ENCODE measurements around the gene GTF2A1L. TPM values are rescaled to one million over a fixed set of nuclear protein-coding genes. Genes with fewer than 3 reads are reported as not detected.

The GTF2A1L gene
- total RNA-seq, 1 experiment from 2014 or later: 0.22 TPM

DNA sequence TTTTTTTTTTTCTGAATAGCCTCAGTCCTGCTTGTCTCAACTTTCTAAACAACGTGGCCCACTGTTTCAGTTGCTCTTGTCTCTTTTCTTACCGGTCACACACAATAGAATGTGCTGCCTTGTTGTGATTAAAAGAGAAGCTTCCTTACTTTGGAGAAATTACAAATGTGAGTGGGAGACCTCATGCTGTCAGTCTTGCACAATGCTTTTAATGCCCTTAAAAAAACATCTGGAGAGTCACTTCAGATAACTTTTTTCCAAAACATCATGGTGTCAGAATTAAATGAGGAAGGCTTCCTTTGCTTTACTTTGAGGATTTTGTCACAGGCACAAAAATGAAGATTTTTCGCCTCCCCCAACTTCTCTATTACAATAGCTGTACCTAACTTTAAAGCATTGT lies 100.2 kb downstream of the GTF2A1L start:
- RAD21 ChIA-PET (ENCODE audit: low non-redundant PET in 1 of 2, low total read pairs in 2 of 2, uncharacterized antibody in 2 of 2, unreplicated experiment in 2 of 2): no interaction called here
- TF ChIP-seq, protein P1, sequence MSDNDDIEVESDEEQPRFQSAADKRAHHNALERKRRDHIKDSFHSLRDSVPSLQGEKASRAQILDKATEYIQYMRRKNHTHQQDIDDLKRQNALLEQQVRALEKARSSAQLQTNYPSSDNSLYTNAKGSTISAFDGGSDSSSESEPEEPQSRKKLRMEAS (IDR thresholded peaks at IDR 0.05): no peak
- TF ChIP-seq RAD21 (IDR thresholded peaks at IDR 0.05; ENCODE audit: low read depth): no peak
- no peak for TF ChIP-seq SRF (IDR thresholded peaks at IDR 0.05; ENCODE audit: low read depth)
- TF ChIP-seq, protein P2, sequence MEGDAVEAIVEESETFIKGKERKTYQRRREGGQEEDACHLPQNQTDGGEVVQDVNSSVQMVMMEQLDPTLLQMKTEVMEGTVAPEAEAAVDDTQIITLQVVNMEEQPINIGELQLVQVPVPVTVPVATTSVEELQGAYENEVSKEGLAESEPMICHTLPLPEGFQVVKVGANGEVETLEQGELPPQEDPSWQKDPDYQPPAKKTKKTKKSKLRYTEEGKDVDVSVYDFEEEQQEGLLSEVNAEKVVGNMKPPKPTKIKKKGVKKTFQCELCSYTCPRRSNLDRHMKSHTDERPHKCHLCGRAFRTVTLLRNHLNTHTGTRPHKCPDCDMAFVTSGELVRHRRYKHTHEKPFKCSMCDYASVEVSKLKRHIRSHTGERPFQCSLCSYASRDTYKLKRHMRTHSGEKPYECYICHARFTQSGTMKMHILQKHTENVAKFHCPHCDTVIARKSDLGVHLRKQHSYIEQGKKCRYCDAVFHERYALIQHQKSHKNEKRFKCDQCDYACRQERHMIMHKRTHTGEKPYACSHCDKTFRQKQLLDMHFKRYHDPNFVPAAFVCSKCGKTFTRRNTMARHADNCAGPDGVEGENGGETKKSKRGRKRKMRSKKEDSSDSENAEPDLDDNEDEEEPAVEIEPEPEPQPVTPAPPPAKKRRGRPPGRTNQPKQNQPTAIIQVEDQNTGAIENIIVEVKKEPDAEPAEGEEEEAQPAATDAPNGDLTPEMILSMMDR (IDR thresholded peaks at IDR 0.05 in 2 of 3, conservative IDR thresholded peaks at IDR 0.05 in 1 of 3; ENCODE audit: borderline replicate concordance in 1 of 3, insufficient read depth in 1 of 3, low read depth in 2 of 3, low read length in 2 of 3): no peak
- TF ChIP-seq CEBPB (IDR thresholded peaks at IDR 0.05; ENCODE audit: low read depth): no peak
- no peak for TF ChIP-seq CBX3 (IDR thresholded peaks at IDR 0.05; ENCODE audit: low read depth)
- H3K9me3 ChIP-seq (ENCODE audit: control insufficient read depth in 1 of 2, insufficient read depth in 1 of 2, low read depth in 1 of 2, low read length in 2 of 2): no peaks in the 10 kb centered on the region
- DNase-seq (ENCODE audit: low read depth, low spot score): no peak
- POLR2A ChIA-PET: interaction anchor here (0.7 kb wide), 1 partner anchor 9 kb away, joined by 3 read pairs; no protein-coding TSS in a partner anchor
- no peaks in the 10 kb centered on the region for H4K20me1 ChIP-seq (ENCODE audit: insufficient read depth)
- no peak overlapping the region for H3K9ac ChIP-seq (ENCODE audit: low read length)
- CTCF ChIA-PET: no interaction called here
- no peaks in the 10 kb centered on the region for H3K4me1 ChIP-seq (ENCODE audit: control insufficient read depth in 1 of 2, insufficient read depth in 2 of 2, low read length in 2 of 2)
- no peaks in the 10 kb centered on the region for H3K9me2 ChIP-seq (ENCODE audit: insufficient read depth)
- BruUV-seq (replicated peaks): no TSS peak
- no peaks in the 10 kb centered on the region for H3K36me3 ChIP-seq (ENCODE audit: control insufficient read depth in 1 of 2, insufficient read depth in 2 of 2, low read length in 2 of 2)
- no peak overlapping the region for H2AFZ ChIP-seq (ENCODE audit: low read depth, low read length, poor library complexity, severe bottlenecking)
- intact Hi-C loops (cut with micrococcal nuclease): no loop called here
- ATAC-seq: no peak
- H3K4me3 ChIP-seq (replicated peaks in 1 of 2; ENCODE audit: low read depth in 1 of 2, low read length in 2 of 2): no peak overlapping the region
- peaks cover 23% of the 10 kb centered on the region for H3K27me3 ChIP-seq (ENCODE audit: insufficient read depth, low read length)
- no peak overlapping the region for H3K4me2 ChIP-seq (ENCODE audit: low read length)
- no peak overlapping the region for H3K27ac ChIP-seq (ENCODE audit: low read depth, low read length)
- no peaks in the 10 kb centered on the region for H3K79me2 ChIP-seq (ENCODE audit: insufficient read depth, low read length)

DNA sequence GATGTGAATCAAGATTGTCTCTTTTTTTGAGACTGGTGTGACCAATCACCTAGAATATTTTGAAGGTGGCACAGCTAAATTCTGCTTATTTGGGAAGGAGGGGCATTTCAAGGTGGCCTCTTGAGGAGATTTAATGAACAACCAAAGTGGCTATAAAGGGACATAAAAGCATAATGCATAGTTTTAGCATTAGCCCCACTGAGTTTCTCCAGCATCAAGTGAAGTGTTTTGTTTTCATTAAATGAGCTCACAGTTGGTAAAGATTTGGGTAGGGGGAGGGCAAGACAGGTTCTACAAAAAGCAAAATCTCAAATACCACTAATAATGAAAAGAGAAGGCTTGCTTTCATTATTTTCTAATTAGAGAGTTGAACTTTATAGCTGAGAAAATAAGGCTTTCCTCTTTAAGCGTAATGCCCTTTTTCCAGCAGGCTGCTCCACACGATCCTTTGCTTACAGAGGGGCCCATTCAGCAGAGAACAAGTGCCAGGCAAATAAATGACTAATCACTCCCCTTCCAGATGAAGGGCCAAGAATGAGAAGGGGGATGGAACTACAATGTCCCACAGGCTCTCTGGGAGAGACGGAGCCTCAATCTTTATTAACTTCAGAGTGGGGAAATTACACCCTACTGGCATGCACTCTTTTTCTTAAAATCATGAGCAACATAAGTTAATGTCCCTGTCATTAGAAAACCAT lies 102.0 kb downstream of the GTF2A1L start:
- POLR2A ChIA-PET: no interaction called here
- TF ChIP-seq TCF7L2 (IDR thresholded peaks at IDR 0.05; ENCODE audit: borderline replicate concordance, extremely low read depth, insufficient read depth, insufficient read length) (no peak), SRF (IDR thresholded peaks at IDR 0.05; ENCODE audit: low read depth) (no peak), EZH2phosphoT487 (IDR thresholded peaks at IDR 0.05; ENCODE audit: borderline replicate concordance) (no peak), SIN3A (IDR thresholded peaks at IDR 0.05; ENCODE audit: low read depth) (no peak), YY1 (IDR thresholded peaks at IDR 0.05; ENCODE audit: extremely low read depth, insufficient replicate concordance, low read depth, low read length) (no peak), RAD21 (IDR thresholded peaks at IDR 0.05; ENCODE audit: low read depth) (no peak), JUND (IDR thresholded peaks at IDR 0.05) (no peak), FOSL1 (IDR thresholded peaks at IDR 0.05; ENCODE audit: low read depth) (no peak)
- TF ChIP-seq, protein P3, sequence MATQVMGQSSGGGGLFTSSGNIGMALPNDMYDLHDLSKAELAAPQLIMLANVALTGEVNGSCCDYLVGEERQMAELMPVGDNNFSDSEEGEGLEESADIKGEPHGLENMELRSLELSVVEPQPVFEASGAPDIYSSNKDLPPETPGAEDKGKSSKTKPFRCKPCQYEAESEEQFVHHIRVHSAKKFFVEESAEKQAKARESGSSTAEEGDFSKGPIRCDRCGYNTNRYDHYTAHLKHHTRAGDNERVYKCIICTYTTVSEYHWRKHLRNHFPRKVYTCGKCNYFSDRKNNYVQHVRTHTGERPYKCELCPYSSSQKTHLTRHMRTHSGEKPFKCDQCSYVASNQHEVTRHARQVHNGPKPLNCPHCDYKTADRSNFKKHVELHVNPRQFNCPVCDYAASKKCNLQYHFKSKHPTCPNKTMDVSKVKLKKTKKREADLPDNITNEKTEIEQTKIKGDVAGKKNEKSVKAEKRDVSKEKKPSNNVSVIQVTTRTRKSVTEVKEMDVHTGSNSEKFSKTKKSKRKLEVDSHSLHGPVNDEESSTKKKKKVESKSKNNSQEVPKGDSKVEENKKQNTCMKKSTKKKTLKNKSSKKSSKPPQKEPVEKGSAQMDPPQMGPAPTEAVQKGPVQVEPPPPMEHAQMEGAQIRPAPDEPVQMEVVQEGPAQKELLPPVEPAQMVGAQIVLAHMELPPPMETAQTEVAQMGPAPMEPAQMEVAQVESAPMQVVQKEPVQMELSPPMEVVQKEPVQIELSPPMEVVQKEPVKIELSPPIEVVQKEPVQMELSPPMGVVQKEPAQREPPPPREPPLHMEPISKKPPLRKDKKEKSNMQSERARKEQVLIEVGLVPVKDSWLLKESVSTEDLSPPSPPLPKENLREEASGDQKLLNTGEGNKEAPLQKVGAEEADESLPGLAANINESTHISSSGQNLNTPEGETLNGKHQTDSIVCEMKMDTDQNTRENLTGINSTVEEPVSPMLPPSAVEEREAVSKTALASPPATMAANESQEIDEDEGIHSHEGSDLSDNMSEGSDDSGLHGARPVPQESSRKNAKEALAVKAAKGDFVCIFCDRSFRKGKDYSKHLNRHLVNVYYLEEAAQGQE (IDR thresholded peaks at IDR 0.05; ENCODE audit: low read depth): no peak

More for the DNA sequence above, 102.0 kb downstream of the GTF2A1L start:
- H3K79me2 ChIP-seq (ENCODE audit: insufficient read depth, low read length): no peaks in the 10 kb centered on the region
- no peaks in the 10 kb centered on the region for H3K9me2 ChIP-seq (ENCODE audit: insufficient read depth)
- H3K4me2 ChIP-seq (ENCODE audit: low read length): no peak overlapping the region
- ATAC-seq (no peak), DNase-seq (ENCODE audit: low read depth, low spot score) (no peak)
- H3K27ac ChIP-seq (ENCODE audit: low read depth, low read length): no peak overlapping the region
- H3K9ac ChIP-seq (ENCODE audit: low read length): no peak overlapping the region
- H4K20me1 ChIP-seq (ENCODE audit: insufficient read depth): no peaks in the 10 kb centered on the region
- H3K27me3 ChIP-seq (ENCODE audit: insufficient read depth, low read length): peaks cover 30% of the 10 kb centered on the region
- CTCF ChIA-PET: no interaction called here
- intact Hi-C loops (cut with micrococcal nuclease): no loop called here
- H2AFZ ChIP-seq (ENCODE audit: low read depth, low read length, poor library complexity, severe bottlenecking): no peak overlapping the region
- no TSS peak for BruUV-seq (replicated peaks)
- no peaks in the 10 kb centered on the region for H3K4me1 ChIP-seq (ENCODE audit: control insufficient read depth in 1 of 2, insufficient read depth in 2 of 2, low read length in 2 of 2)
- no peak overlapping the region for H3K4me3 ChIP-seq (replicated peaks in 1 of 2; ENCODE audit: low read depth in 1 of 2, low read length in 2 of 2)
- no peaks in the 10 kb centered on the region for H3K36me3 ChIP-seq (ENCODE audit: control insufficient read depth in 1 of 2, insufficient read depth in 2 of 2, low read length in 2 of 2)
- RAD21 ChIA-PET (ENCODE audit: low non-redundant PET in 1 of 2, low total read pairs in 2 of 2, uncharacterized antibody in 2 of 2, unreplicated experiment in 2 of 2): no interaction called here
- H3K9me3 ChIP-seq (ENCODE audit: control insufficient read depth in 1 of 2, insufficient read depth in 1 of 2, low read depth in 1 of 2, low read length in 2 of 2): no peaks in the 10 kb centered on the region
